GM21717 (cell line): ENCODE data around the gene TMEM263.

ENCODE experiments used
- ATAC-seq: cut with Tn5 transposase; IDR thresholded peaks from one replicate; pipeline ENCODE4 v1.9.1; 2021; ENCODE audit warnings: mild to moderate bottlenecking, moderate library complexity; ENCODE audit not compliant: unreplicated experiment

Gene TMEM263

GRCh38 chr12:106945261-106945851 lies 10.4 kb upstream of the TMEM263 start:
- ATAC-seq: no peak

GRCh38 chr12:106947461-106947860 lies 8.2 kb upstream of the TMEM263 start:
- no peak for ATAC-seq

GRCh38 chr12:106950591-106950990 lies 5.1 kb upstream of the TMEM263 start:
- no peak for ATAC-seq

GRCh38 chr12:106953352-106954250 lies 2.1 kb upstream of the TMEM263 start:
- no peak for ATAC-seq

- no peak for ATAC-seq
These were observed 988 bp upstream of the TMEM263 start for GRCh38 chr12:106954462-106955376.

- ATAC-seq: peak; percentile 41
These were observed 406 bp downstream of the TMEM263 start for GRCh38 chr12:106956048-106956578.

- no peak for ATAC-seq
These were observed 1.9 kb downstream of the TMEM263 start for GRCh38 chr12:106957583-106957982.

GRCh38 chr12:106960443-106960842 lies 4.7 kb downstream of the TMEM263 start:
- no peak for ATAC-seq

GRCh38 chr12:106962286-106962685 lies 6.6 kb downstream of the TMEM263 start:
- no peak for ATAC-seq

GRCh38 chr12:106964526-106964925 lies 8.8 kb downstream of the TMEM263 start:
- ATAC-seq: no peak

- ATAC-seq: no peak
These were observed 15.4 kb downstream of the TMEM263 start for GRCh38 chr12:106971065-106971464.

- no peak for ATAC-seq
These were observed 17.8 kb downstream of the TMEM263 start for GRCh38 chr12:106973545-106973944.

GRCh38 chr12:106974511-106974910 lies 18.8 kb downstream of the TMEM263 start:
- no peak for ATAC-seq

GRCh38 chr12:106975098-106975497 lies 19.4 kb downstream of the TMEM263 start:
- ATAC-seq: no peak

GRCh38 chr12:106975993-106976658 lies 20.4 kb downstream of the TMEM263 start:
- no peak for ATAC-seq

- no peak for ATAC-seq
These were observed 21.0 kb downstream of the TMEM263 start for GRCh38 chr12:106976668-106977067.

GRCh38 chr12:106978035-106978800 lies 22.5 kb downstream of the TMEM263 start:
- no peak for ATAC-seq

- no peak for ATAC-seq
These were observed 25.2 kb downstream of the TMEM263 start for GRCh38 chr12:106980944-106981343.

GRCh38 chr12:106981788-106982187 lies 26.1 kb downstream of the TMEM263 start:
- ATAC-seq: no peak

GRCh38 chr12:106982229-106982628 lies 26.5 kb downstream of the TMEM263 start:
- ATAC-seq: no peak
